PC-3 (cell line): ENCODE measurements around the gene RYR2.

ENCODE experiments used
- CTCF ChIP-seq: fragments of 300-600 bp; sonication (generic); conservative IDR thresholded peaks from 2 replicates; pipeline ENCODE4 v1.5.1; 2017; ENCODE audit warnings: antibody characterized with exemption, low read depth, mild to moderate bottlenecking, low read length
- EZH2 ChIP-seq: fragments of 300-600 bp; sonication (generic); IDR thresholded peaks from one replicate; pipeline ENCODE4 v1.6.1; 2017; ENCODE audit warnings: antibody characterized with exemption, mild to moderate bottlenecking, low read length; ENCODE audit not compliant: unreplicated experiment
- EZH2phosphoT487 ChIP-seq: fragments of 300-600 bp; sonication (generic); IDR thresholded peaks from 2 replicates; pipeline ENCODE4 v1.6.1; 2018; ENCODE audit warnings: mild to moderate bottlenecking, antibody characterized with exemption, low read length, borderline replicate concordance

- TF ChIP-seq CTCF = no peak
- TF ChIP-seq EZH2 = no peak
- no peak for TF ChIP-seq EZH2phosphoT487
Measured at GRCh38 chr1:237702161-237702560, 660.2 kb downstream of the RYR2 start.
